GM18861 (cell line): Measurements from ENCODE around the gene DEK.
A peak's percentile ranks its signal among the peaks of the same experiment; 100 is the strongest.

Experiments
- ATAC-seq: cut with Tn5 transposase; IDR thresholded peaks from one replicate; pipeline ENCODE4 v1.9.1; 2021; ENCODE audit not compliant: unreplicated experiment

DEK gene

DNA sequence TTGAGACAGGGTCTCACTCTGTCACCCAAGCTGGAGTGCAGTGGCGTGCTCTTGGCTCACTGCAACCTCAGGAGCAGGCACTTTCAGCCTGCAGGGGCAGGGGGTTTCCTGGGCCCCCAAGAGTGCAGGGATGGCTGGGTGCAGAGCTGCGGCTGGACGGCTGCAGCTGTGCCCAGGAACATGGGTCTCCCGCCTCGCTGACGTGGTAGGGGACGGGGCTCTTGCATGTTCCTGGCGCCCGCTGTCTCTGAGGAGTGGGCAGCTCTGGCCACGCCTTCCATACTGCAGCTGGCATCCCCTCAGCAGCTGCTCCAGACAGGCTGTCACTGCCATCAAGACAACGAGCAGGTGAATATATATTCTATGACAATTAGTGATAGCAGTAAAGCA lies 2.2 kb upstream of the DEK start:
- no peak for ATAC-seq

DNA sequence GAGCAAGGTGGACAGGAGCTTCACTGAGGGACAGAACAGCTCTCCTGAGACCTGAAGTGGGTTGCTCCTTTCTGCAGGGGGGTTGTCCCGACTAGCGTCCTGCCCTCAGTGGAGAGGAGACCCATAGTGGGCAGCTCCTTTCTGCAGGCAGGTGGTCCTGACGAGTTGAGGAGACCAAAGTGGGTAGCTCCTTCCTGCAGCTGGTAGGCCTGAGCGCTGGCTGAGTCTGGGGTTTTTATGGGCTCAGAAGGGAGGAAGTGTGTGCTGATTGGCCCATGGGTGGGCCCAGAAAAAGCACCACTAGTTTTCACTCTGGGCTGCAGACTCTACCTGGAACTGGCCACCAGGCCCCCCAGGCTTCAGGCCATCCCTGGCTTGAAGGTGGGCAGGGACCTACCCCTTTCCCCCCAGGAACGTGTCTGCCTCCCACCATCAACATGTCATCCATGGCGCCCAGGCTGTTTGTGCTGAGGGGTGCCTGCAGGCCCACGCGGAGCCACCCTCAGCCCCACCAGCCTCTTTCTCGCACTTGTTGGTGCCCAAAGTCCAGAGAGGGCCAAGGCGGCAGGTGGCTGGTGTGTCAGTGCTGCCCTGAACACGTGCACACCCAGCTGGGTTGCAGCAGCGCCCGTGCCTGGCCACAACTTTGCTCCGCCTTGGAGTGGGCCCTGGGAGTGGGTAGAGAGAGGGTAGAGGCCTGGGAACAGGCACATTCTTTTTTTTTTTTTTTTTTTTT lies 1.6 kb upstream of the DEK start:
- ATAC-seq = no peak

DNA sequence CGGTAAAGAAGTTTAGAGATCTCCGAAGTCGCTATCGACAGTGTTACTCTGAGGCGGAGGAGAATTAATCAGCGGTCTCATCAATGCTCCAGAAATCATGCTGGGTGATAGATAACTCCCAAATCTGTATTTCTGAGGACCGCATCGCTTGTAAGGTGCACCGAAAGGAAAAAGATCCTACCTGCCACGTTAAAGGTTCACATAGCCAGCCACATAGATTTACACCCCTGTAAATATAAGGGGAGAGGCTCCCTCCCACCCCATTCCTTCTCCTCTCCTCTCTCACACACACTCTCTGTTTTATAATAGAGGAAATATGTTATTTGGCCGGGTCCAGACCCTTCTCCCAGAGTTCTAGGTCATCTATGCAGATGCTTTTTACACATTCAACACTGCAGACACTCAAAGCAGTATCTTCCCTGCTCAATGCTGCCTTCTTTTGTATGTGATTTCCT lies 620 bp upstream of the DEK start:
- no peak for ATAC-seq

DNA sequence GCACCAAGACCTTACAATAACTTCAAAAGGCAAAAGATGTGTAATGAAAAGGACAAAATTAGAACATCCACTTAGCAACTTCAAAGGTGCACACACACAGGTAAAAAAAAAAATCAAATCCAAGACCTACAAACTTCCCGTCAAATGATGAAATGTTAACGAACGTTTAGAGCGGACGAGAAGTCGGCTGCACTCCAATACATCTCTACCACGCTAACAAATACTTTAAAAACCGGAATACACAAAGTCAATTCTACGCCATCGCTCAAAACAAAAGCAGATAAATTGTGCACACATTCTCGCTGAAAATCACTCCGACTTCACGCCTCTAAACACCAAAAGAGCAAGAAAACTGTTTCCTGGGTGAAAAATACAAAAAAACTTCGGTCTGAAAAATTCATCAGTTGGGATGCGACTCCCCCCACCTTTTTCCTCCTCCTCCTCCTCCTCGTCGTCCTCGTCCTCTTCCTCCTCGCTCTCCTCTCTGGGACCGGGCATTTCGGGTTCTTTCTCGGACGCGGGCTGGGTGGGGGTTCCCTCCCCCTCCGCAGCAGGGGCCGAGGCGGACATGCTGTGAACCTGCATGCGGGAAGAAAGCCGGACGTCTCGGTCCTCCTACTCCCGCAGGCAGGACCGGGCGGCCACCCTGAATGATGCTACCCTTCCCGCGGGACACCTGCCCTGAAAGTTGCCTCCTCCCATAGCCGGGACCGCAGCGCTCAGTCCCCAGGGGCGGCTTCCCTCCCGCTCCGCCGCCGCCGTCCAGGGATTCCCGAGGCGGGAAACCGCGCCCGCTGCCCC lies 712 bp downstream of the DEK start:
- ATAC-seq = peak; percentile 0

DNA sequence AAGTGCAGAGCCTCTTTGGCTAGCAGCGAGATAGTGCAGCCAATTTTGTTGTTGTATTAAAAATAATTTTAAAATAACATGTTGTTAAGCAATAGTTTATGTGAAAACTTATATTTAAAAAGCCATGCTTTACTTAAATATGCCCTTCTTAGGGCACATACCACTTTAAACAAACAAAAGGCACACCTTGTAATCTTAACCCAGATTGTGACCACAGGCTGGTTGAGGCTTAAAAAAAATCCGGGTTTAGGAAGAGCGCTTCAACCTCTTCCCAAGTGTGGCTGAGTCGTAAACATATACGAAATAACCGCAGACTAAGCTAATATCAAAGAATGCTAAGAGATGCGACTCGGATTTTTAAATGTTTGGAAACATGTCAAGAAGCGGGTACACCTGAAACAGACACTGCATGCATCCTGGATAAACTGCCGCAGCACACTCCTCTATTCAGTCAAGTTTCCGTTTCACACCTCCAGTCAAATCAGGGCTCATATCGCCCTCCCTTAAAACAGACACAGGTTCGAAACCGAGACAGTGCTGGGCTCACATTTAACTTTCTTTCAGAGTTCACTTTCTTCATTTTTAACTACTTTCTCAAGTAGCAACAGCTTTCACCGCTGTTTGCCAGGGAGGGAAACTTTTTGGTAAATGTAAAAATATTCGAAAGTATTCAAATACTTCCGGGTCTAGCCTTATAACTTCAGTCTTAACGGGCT lies 1.5 kb downstream of the DEK start:
- peak; percentile 57 for ATAC-seq

DNA sequence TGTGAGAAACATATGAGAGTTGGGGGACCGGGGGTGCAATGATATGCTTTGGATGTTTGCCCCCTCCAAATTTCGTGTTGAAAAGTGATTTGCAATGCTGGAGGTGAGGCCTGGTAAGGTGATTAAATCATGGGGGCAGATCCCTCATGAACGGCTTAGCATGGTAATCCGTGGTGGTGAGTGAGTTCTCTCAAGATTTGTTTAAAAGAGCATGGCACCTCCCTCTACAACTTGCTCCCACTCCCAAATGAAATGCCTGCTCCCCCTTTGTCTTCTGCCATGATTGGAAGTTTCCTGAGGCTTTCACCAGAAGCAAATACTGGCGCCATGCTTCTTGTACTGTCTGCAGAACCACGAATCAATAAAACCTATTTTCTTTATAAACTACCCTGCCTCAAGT lies 2.5 kb downstream of the DEK start:
- ATAC-seq = no peak

DNA sequence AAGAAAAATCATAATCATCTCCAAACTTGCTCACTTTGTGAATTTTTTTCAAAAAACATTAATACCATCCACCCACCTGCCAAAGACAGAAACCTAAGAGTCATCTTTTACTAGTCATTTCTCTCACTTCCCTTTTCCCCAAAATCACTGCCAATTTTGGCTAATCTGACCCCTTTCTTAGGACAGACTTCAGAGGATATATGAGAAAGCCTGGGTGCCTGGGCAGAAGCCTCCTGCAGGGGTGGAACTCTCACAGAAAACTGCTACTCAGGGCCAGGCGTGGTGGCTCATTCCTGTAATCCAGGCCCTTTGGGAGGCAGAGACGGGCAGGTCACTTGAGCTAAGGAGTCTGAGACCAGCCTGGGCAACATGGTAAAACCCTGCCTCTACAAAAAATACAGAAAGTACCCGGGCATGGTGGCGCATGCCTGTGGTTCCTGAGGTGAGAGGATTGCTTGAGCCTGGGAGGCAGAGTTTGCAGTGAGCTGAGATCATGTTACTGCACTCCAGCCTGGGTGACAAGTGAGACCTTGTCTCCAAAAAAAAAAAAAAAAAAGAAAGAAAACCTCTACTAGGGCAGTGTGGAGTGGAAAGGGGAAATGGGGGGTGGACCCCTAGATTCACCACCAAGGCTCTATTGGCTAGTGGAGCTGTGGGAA lies 3.8 kb downstream of the DEK start:
- peak; percentile 36 for ATAC-seq

DNA sequence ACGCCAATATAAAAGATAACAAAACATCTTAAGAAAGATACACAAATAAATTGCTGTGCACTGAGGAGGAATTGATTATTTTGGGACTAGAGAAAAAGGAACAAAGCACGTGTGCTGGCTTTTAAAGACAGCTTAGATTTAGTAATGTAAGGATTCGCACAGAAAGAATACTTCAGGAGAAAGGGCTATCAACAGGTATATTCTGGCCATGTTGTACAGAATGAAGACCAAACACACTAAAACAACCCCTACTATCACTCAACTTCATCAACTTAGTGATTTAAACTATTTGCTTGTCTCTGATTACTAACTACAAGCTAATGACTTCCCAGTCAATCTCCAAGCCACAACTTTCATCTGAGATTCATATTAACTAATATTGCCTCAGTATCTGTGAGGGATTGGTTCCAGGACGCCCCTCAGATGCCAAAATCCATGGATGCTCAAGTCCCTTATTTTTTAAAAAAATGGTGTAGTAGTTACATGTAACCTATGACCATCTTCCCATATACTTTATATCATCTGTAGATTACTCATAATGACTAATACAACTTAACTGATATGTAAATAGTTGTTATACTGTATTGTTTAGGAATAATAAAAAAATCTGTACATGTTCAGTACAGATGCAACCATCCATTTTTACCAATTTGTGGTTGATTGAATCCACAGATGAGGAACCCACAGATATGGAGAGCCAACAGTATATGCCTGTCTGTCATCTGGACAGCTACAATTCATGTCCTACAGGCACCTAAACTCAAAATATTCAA lies 4.5 kb downstream of the DEK start:
- ATAC-seq = no peak

DNA sequence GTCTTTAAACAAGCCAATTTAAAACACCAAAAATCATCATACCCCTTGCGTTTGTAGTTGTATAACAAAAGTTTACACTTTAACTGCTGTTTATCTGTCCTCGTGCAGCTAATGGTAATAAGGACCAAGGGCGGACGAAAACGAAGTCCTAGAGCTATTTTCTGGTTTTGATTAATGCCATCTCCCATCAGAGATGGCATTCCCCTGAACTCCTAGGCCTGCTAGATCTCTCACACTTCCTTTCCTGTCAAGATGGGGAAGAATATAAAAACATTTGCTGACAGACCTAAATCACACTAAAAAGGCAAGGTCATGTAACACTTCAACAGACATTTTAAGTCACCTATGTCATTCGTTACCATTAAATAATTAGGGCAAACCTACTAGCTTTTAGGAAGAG lies 9.5 kb downstream of the DEK start:
- no peak for ATAC-seq

DNA sequence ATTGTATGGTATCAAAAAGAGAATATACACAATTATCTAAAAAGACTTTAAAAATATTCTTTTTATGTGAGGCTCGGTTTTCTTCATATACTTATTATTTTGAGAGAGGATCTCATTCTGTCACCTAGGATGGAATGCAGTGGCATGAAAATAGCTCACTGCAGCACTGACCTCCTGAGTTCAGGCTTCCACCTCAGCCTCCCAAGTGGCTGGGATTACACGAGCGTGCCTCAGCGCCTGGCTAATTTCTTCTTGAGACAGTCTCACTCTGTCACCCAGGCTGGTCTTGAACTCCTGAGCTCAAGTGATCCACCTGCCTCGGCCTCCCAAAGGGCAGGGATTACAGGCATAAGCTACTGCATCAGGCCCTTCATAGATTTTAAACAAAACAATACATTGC lies 10.7 kb downstream of the DEK start:
- no peak for ATAC-seq

DNA sequence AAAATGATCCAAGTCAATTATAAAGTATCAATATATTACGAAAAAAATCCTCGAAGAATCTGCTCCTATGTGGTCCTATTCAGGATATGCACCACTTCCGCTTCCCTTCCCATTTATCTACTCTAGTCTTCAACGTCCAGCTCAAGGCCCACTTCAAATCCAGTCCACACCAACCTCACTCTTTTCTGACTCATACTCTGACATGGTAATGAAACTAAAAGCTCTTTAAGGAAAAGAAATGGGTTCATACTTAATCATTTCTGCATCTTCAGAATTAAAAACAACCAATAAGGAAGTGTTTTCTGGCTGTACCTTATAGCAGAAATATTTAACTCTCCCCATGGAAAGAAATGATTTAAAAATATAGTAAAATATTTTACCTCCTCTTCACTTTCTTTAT lies 15.1 kb downstream of the DEK start:
- no peak for ATAC-seq

DNA sequence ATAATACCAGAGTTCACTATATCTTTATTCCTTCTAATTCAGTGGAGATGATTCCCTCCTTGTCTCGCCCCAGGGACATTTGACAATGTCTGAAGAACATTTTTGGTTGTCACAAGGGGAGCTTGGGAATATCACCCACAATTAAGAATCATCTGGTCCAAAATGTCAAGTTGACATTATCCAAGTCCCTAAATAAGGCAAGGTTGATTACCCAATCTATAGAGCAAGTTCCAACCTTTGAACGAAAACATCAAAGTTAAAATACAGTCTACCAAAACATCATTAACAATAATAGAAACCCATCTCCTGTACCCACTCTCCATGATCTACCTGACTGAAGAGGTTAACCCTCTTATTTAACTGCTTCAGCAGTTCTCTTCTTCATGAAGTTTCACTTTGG lies 15.6 kb downstream of the DEK start:
- no peak for ATAC-seq

DNA sequence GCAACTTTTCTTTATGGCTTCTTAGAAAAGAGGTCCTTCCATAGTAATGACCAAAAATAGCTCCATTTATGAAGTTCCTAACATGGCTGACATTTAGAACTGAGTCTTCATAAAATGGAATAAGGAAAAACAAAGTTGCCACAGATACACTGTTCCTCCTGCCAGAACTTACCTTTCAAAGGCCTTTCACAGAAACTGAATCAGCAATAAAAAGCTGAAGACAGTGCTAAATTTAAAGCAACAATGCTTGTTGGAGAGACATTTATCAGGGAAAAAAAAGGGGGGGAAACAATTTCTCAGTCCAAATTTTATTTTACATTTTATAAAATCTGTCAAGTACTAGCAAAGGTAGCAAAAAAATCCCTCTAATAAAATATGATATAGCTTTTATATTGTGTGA lies 17.3 kb downstream of the DEK start:
- ATAC-seq = no peak

DNA sequence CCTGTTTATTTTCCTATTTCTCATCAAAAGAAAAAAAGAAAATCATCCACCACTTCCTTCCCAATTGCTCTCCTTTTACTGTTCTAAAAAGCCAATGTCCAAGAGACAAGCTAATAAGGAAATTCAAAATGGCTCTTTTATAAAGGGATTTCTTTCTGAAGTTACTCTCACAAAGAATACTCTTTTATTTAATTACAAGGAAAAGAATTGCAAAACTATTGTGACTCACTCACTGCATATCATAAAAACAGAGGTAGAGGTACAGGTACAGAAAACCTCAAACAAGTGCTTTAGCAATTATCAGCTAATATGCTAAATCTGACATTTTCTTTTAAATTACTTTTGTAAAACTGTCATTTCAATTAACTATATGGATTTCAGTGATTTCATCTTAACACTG lies 18.1 kb downstream of the DEK start:
- no peak for ATAC-seq

DNA sequence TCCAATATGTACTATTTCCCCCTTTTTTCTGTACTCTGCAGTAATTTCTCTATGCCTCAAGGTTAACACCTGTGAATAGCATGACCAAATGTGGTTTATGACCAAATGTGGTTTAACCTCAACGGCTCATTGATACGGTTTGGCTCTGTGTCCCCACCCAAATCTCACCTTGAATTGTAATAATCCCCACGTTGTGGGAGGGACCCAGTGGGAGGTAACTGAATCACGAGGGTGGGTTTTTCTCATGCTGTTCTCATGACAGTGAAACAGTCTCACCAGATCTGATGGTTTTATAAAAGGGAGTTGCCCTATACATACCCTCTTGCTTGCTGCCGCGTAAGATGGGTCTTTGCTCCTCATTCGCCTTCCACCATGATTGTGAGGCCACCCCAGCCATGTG lies 18.7 kb downstream of the DEK start:
- no peak for ATAC-seq

DNA sequence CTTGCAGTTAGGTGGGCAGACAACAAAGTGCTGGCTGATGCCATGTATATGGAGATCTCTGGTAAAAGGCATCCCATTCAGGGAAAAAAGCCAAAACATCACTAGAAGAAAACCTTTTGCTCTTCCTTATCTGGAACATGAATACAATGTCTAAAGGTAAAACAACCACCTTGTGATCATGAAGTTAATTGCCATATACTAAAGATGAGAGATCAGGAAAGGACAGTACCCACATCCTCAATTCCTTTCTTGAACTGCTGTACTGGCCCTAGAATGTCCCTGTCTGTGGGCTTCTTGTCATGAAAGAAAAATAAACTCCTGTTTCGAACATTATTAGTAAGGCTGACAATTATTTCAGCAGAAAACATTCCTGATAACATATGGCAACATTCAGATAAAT lies 19.3 kb downstream of the DEK start:
- no peak for ATAC-seq

DNA sequence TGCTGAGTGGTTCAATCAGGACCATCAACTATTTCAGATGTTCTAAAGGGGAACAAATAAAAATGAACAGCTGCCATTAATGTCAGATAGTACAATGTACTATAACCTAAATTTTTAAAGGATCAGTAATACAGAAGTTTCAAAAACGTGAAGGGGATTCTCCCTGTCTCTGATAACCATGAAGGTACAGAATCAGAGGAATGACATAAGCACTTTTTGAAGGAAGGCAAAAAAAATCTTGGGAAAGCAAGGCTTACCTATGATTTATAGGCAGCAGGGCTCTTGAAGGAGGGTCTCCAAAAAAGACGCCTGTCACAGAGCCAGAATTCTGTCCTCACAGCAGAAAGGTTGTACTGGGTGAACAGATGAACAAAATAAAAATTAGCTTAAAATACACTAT lies 20.1 kb downstream of the DEK start:
- no peak for ATAC-seq

DNA sequence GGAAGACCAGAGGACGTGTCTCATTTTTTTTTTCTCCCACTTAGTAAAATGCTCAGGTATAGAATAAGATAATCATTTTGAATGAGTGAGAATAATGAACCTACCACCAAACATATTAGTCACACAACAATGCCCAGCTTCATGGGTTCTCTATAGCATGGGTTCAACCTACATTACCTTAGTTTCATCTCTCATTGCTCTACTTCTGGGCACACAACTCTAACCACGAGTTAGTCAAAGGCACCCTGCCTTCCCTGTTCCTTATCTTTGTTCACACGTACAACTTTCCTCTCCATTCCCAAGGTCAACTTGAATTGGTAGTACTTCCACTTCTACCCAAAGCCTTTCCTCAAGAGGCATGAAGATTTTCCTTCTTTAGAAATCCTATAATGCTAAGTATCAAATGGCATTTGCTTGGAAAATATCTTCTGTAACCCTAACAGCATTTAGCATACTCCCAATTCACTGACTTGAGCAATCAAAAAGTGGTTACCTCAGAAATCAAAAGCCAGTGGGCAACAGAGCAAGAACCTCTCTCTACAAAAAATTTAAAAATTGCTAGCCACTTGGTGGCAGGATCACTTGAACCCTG lies 20.9 kb downstream of the DEK start:
- ATAC-seq = no peak

DNA sequence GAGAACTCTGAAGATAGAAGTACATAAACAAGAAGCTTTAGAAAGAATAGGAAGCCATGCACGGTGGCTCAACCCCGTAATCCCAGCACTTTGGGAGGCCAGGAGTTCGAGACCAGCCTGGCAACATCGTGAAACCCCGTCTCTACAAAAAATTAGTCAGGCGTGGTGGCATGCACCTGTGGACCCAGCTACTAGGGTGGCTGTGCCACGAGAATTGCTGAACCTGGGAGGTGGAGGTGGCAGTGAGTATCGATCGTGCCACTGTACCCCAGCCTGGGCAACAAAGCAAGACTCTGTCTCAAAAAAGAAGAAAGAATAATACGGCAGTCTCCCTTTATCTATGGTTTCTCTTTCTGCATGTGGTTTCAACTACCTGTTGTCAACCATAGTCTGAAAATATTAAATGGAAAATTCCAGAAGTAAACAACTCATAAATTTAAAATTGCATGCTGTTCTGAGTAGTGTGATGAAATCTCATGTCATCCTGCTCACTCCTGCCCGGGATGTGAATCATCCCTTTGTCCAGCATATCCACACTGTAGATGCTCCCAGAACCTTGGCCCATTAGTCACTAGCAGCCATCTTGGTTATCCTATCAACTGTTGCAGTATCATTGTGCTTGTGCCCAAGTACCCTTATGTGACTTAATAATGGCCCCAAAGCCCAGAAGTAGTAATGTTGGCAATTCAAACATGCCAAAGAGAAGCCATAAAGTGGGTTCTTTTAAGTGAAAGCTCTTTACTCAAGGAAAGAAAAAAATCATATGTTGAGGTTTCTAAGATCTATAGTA lies 22.1 kb downstream of the DEK start:
- ATAC-seq = no peak
